ENCODE results near the gene PLXNA4. TPM values are rescaled to one million over a fixed set of nuclear protein-coding genes. Genes with fewer than 3 reads are reported as not detected.

Gene PLXNA4
- total and polyA plus RNA-seq, 2 experiments from 2014 or later, result 0.32 TPM; not detected in 1

DNA sequence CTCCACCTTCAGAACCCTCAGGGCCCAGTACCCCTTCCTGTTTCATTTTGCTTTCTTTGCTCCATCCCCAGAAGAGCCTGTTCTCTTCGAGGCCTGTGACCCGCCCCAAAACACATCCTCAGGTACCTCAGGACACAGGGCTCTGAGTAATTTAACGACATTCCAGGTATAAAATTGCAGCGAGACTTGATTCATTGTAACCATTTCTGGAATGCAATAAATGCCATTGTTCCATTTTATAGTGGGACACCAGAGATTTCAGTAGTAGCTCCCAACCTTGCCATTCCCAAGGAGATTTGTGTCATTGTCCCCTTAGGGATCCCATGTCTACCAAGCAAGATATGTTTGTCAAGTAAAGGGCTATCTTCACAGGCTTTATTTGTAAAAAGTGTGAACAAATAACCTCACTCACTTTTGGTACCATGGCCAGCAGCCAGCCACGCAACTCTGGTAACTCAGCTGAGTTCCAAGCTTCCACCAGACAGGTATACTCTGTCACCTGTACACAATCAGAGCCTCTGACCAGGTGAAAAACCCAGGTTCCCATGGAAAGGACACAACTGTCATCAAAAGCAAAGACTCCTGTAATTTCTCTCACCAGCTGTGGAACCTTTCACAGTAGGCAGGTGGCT lies 441.3 kb downstream of the PLXNA4 start:
- Histone ChIP-seq H3K9me3 (ENCODE audit: low read depth) (no peaks in the 10 kb centered on the region), H3K4me3 (no peak overlapping the region), H3K9ac (no peak overlapping the region), H3F3A (ENCODE audit: insufficient read depth) (no peaks in the 10 kb centered on the region), H3K79me2 (ENCODE audit: insufficient read depth) (no peaks in the 10 kb centered on the region), H3K4me1 (ENCODE audit: insufficient read depth) (peaks cover 9% of the 10 kb centered on the region; the same call in 1 of the 2 replicates), H3K27me3 (replicated peaks; ENCODE audit: insufficient read depth) (no peaks in the 10 kb centered on the region), H3K36me3 (ENCODE audit: low read depth) (no peaks in the 10 kb centered on the region), H2AFZ (no peak overlapping the region), H3K9me2 (ENCODE audit: insufficient read depth) (no peaks in the 10 kb centered on the region), H3K4me2 (ENCODE audit: unreplicated experiment) (no peak overlapping the region), H4K20me1 (ENCODE audit: insufficient read depth) (no peaks in the 10 kb centered on the region), H3K27ac (no peak overlapping the region)
- in situ Hi-C loops (cut with MboI), result no loop called here
- no peak for DNase-seq
- WGBS, 2 experiments (ENCODE audit: low coverage in 1 of 2, low lambda C conversion rate in 2 of 2, missing lambda C conversion rate in 2 of 2), result 75 to 76% methylated on average over 5 of the region's 5 CpGs
- TF ChIP-seq EZH2 (IDR thresholded peaks at IDR 0.05; ENCODE audit: insufficient read depth, poor library complexity, severe bottlenecking) (no peak), EZH2phosphoT487 (IDR thresholded peaks at IDR 0.05; ENCODE audit: insufficient read depth, low read depth) (no peak)

DNA sequence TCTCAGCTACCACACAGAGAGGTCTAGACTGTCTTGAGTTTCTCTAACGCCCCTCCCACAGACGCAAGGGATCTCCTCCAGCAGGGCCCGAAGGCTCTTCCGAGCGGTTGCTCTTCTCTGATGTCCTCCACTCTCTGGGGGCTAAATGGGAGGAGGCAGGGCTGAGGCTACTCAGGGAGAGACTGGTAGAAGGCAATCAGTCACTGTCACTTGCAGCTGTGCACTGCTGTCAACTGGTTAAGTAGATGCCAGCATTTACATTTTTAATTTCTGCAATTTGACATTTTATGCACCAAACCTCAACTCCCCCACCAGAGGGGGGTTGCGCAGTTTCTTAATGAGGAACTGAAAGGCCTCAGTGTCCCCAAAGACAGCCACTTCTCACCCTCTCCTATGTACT lies 442.8 kb downstream of the PLXNA4 start:
- Histone ChIP-seq H4K20me1 (ENCODE audit: insufficient read depth) (no peaks in the 10 kb centered on the region), H3K27ac (no peak overlapping the region), H3K9ac (no peak overlapping the region), H3K9me2 (ENCODE audit: insufficient read depth) (no peaks in the 10 kb centered on the region), H3K9me3 (ENCODE audit: low read depth) (no peaks in the 10 kb centered on the region), H3F3A (ENCODE audit: insufficient read depth) (no peaks in the 10 kb centered on the region), H2AFZ (no peak overlapping the region), H3K4me1 (ENCODE audit: insufficient read depth) (peaks cover 4% of the 10 kb centered on the region), H3K4me3 (no peak overlapping the region), H3K79me2 (ENCODE audit: insufficient read depth) (no peaks in the 10 kb centered on the region), H3K27me3 (replicated peaks; ENCODE audit: insufficient read depth) (no peaks in the 10 kb centered on the region), H3K4me2 (ENCODE audit: unreplicated experiment) (no peak overlapping the region), H3K36me3 (ENCODE audit: low read depth) (no peaks in the 10 kb centered on the region)
- no peak for DNase-seq
- in situ Hi-C loops (cut with MboI), result no loop called here
- TF ChIP-seq EZH2 (IDR thresholded peaks at IDR 0.05; ENCODE audit: insufficient read depth, poor library complexity, severe bottlenecking) (no peak), EZH2phosphoT487 (IDR thresholded peaks at IDR 0.05; ENCODE audit: insufficient read depth, low read depth) (no peak)
- 64 to 74% methylated on average over 6 of the region's 6 CpGs for WGBS, 2 experiments (ENCODE audit: low coverage in 1 of 2, low lambda C conversion rate in 2 of 2, missing lambda C conversion rate in 2 of 2)

DNA sequence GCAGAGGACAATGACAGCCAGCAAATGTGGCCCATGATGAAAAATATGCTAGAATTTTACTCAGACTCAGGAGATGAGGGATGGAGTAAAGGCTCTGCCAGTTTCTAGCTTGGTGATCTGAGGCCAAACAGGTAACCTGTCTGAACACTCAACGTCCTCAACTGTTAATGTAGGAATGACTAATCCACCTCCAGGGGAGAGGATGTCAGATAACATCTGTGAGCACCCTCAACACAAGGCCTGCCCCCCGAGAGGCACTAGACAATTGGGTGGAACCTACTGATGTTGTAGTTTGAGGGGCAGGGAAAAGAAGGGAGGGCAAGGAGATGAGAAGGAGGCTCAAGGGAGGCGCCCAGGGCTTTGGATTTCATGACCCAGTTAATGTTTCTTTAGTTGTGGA lies 445.1 kb downstream of the PLXNA4 start:
- Histone ChIP-seq H4K20me1 (ENCODE audit: insufficient read depth) (no peaks in the 10 kb centered on the region), H3K27ac (no peak overlapping the region), H3F3A (ENCODE audit: insufficient read depth) (no peaks in the 10 kb centered on the region), H3K9me3 (ENCODE audit: low read depth) (no peaks in the 10 kb centered on the region), H3K27me3 (replicated peaks; ENCODE audit: insufficient read depth) (no peaks in the 10 kb centered on the region), H2AFZ (no peak overlapping the region), H3K4me1 (ENCODE audit: insufficient read depth) (no peaks in the 10 kb centered on the region; the same call in 1 of the 2 replicates), H3K9ac (no peak overlapping the region), H3K4me2 (ENCODE audit: unreplicated experiment) (no peak overlapping the region), H3K9me2 (ENCODE audit: insufficient read depth) (no peaks in the 10 kb centered on the region), H3K79me2 (ENCODE audit: insufficient read depth) (no peaks in the 10 kb centered on the region), H3K4me3 (no peak overlapping the region), H3K36me3 (ENCODE audit: low read depth) (no peaks in the 10 kb centered on the region)
- WGBS, 2 experiments (ENCODE audit: low coverage in 1 of 2, low lambda C conversion rate in 2 of 2, missing lambda C conversion rate in 2 of 2), result 57 to 59% methylated on average over 3 of the region's 3 CpGs
- TF ChIP-seq EZH2phosphoT487 (IDR thresholded peaks at IDR 0.05; ENCODE audit: insufficient read depth, low read depth) (no peak), EZH2 (IDR thresholded peaks at IDR 0.05; ENCODE audit: insufficient read depth, poor library complexity, severe bottlenecking) (no peak)
- DNase-seq, result no peak
- in situ Hi-C loops (cut with MboI), result no loop called here

DNA sequence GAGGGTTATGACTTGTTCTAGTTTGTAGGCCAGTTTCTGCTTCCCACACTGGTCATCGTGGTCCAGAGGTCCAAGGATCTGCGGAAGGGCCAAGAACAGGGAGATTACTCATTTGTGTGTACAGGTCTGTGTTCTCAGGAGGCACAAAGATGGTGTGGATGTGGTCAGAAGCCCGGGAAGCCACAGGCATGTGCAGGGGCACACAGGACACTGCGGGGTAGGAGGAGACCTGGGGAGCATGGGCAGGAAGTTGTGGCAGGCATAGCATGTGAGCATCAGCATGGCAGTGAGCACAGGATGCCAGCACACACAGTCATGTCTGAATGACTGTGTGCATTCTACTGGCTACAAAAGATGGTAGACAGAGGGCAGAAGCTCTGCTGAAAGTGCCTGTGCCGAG lies 445.8 kb downstream of the PLXNA4 start:
- in situ Hi-C loops (cut with MboI), result no loop called here
- Histone ChIP-seq H3K4me1 (ENCODE audit: insufficient read depth) (no peaks in the 10 kb centered on the region; the same call in 1 of the 2 replicates), H4K20me1 (ENCODE audit: insufficient read depth) (no peaks in the 10 kb centered on the region), H3K9me3 (ENCODE audit: low read depth) (no peaks in the 10 kb centered on the region), H3K4me2 (ENCODE audit: unreplicated experiment) (no peak overlapping the region), H3K9ac (no peak overlapping the region), H3K9me2 (ENCODE audit: insufficient read depth) (no peaks in the 10 kb centered on the region), H3F3A (ENCODE audit: insufficient read depth) (no peaks in the 10 kb centered on the region), H3K36me3 (ENCODE audit: low read depth) (no peaks in the 10 kb centered on the region), H3K4me3 (no peak overlapping the region), H3K27ac (no peak overlapping the region), H2AFZ (no peak overlapping the region), H3K27me3 (replicated peaks; ENCODE audit: insufficient read depth) (no peaks in the 10 kb centered on the region), H3K79me2 (ENCODE audit: insufficient read depth) (no peaks in the 10 kb centered on the region)
- no peak for DNase-seq
- 69 to 72% methylated on average over 5 of the region's 5 CpGs for WGBS, 2 experiments (ENCODE audit: low coverage in 1 of 2, low lambda C conversion rate in 2 of 2, missing lambda C conversion rate in 2 of 2)
- TF ChIP-seq EZH2 (IDR thresholded peaks at IDR 0.05; ENCODE audit: insufficient read depth, poor library complexity, severe bottlenecking) (no peak), EZH2phosphoT487 (IDR thresholded peaks at IDR 0.05; ENCODE audit: insufficient read depth, low read depth) (no peak)

Data from GM23248 (cell line).